Retinal pigment epithelial cell (primary cell): ENCODE results near the gene ATP8A2.

Experiments
- DNase-seq: peaks from one replicate; pipeline ENCODE4 v3.0.0-alpha.2; 2010; ENCODE audit warnings: low read depth
- H3K4me3 ChIP-seq: 2 replicates; pipeline ENCODE4 v1.5.1; 2011; ENCODE audit warnings: mild to moderate bottlenecking, low read length, control low read depth, moderate library complexity
- TF ChIP-seq, protein P1 (sequence below): conservative IDR thresholded peaks from 2 replicates; pipeline ENCODE4 v1.5.1; 2011; ENCODE audit warnings: low read depth, low read length, control low read depth, inconsistent platforms

ATP8A2 gene

DNA sequence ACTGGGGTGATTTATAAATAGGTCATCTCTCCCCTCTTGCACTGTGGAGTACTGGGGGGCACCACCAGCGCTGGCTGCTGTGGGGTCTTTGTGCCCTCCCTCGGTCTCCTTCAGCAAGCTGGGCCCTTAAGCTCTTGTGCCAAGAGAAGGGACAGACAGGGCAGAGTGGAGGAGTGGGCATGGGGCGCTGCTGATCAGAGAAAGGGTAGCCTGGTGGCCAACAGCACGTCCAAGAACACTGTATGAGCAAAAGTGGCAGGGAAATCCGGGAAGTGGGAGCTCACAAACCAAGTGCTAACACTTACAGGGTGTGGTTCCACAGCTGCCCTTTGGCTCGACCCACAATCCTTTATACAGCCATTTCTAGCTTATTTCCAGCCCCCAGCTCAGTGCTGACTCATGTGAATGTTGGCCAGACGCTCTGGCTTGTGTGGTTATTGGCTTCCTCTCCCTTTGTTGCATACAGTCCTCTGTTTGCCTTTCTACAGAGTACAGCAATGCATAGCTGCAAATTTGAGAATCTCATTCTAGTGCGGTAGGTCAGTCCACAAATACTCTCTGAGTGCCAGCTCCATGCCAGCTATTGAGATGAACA, 381.3 kb downstream of the ATP8A2 start:
- DNase-seq, result peak; percentile 29
- TF ChIP-seq, protein P1, sequence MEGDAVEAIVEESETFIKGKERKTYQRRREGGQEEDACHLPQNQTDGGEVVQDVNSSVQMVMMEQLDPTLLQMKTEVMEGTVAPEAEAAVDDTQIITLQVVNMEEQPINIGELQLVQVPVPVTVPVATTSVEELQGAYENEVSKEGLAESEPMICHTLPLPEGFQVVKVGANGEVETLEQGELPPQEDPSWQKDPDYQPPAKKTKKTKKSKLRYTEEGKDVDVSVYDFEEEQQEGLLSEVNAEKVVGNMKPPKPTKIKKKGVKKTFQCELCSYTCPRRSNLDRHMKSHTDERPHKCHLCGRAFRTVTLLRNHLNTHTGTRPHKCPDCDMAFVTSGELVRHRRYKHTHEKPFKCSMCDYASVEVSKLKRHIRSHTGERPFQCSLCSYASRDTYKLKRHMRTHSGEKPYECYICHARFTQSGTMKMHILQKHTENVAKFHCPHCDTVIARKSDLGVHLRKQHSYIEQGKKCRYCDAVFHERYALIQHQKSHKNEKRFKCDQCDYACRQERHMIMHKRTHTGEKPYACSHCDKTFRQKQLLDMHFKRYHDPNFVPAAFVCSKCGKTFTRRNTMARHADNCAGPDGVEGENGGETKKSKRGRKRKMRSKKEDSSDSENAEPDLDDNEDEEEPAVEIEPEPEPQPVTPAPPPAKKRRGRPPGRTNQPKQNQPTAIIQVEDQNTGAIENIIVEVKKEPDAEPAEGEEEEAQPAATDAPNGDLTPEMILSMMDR, result no peak
- H3K4me3 ChIP-seq, result no peak overlapping the region

DNA sequence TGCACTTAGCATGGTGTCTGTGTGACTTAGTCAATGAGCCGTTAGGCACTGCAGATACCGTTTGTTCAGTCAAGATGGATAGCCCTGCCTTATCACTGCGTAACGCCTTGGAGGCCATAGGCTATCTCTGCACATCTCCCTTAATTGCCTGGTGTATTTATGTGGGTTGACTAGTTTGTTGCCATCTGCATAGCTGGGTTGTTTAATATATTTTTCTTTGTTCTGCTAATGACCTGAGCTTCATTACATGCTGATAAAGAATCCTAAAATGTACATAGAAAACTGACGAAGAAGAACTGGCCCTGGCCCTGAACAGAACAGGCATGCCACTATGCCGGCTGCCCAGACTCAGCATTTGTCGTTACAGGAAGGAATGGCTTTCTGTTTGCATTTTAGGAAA, 382.2 kb downstream of the ATP8A2 start:
- no peak overlapping the region for H3K4me3 ChIP-seq
- TF ChIP-seq, protein P1, result no peak
- DNase-seq, result no peak

DNA sequence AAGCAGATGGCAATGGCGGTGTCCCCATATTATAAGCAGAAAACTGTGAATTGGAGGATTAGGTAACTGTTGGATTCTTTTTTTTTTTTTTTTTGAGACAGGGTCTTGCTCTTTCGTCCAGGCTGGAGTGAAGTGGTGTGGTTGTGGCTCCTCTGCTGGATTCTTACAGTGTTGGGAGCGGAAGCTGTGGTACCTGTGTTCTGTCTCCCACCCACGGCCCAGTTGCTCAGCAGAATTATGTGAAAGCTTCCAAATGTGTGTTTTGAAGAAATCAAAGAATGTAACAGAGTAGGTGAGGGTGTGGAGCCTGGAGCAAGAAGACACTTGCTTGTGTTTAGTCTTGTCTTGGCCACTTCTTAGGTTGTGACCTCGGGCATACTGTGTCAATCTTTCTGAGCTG, 384.5 kb downstream of the ATP8A2 start:
- no peak for DNase-seq
- H3K4me3 ChIP-seq, result no peak overlapping the region
- TF ChIP-seq, protein P1, result no peak

GRCh38 chr13:25756912-25757311, 385.1 kb downstream of the ATP8A2 start:
- TF ChIP-seq, protein P1, result peak; percentile 20
- no peak for DNase-seq
- no peak overlapping the region for H3K4me3 ChIP-seq

DNA sequence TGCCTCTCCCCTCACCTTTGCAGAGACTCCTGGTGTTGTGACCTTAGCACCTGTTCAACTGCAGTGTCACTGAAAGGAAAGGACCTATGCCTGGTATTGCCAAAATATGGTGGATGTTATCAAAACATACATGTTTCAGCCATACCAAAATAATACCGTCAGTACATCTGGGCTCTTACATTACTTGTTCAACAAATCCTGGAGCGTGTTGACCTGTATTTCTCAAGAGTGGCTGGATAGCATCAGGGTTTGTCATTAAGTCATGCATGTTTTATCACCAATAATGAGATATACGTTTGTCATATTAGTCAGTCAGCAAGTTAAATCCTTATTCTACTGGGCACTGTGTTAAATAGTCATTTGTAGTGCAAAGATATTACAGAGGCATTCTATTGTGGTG, 389.3 kb downstream of the ATP8A2 start:
- no peak overlapping the region for H3K4me3 ChIP-seq
- TF ChIP-seq, protein P1, result no peak
- no peak for DNase-seq

GRCh38 chr13:25762281-25762680, 390.5 kb downstream of the ATP8A2 start:
- no peak overlapping the region for H3K4me3 ChIP-seq
- TF ChIP-seq, protein P1, result no peak
- DNase-seq, result no peak

DNA sequence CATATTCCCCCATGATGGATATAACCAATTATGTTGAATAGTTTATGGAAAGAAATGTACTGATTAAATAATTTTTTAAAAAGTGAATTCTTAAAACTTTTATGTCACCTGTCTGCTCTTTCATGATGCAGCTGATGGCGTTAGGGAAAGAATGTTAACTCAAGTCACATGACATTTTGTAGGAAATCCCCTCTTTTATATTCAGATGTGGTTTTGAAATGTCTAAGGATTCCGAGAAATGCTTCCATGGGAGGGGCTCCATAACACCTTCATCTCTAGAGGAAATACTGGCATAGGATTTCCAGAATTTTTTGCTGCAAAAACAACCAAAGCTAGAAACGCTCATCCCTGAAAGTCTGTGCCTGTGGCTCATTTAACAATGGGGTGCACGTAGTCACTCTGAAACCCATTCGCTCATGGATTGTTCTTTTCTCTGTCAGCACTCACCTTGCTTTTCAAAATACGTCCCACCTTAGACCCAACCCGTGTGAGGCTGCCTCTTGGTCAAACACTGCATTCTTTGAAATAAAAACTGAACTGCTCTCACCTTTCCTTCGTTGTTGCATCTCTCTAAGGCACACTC, 391.1 kb downstream of the ATP8A2 start:
- no peak overlapping the region for H3K4me3 ChIP-seq
- no peak for DNase-seq
- TF ChIP-seq, protein P1, result no peak
